Esophagus squamous epithelium (tissue), 4 donors: Measurements from ENCODE around the gene GALNT14.

Experiments
- POLR2A ChIP-seq, 4 donors: fragments of 450-650 bp; IDR thresholded peaks; one replicate each; pipeline ENCODE4 v1.6.1; 2017; ENCODE audit warnings: antibody characterized with exemption in 4 of 4, mild to moderate bottlenecking in 4 of 4, moderate library complexity in 3 of 4
- TF ChIP-seq, protein P1 (sequence below), 6 experiments: fragments of 450-650 bp in 4 of 6; fragments of 200-600 bp in 2 of 6; sonication (generic) in 2 of 6; IDR thresholded peaks; one replicate each; pipeline ENCODE4 v1.5.1; 2016 to 2019; ENCODE audit warnings: antibody characterized with exemption in 6 of 6, mild to moderate bottlenecking in 4 of 6, moderate library complexity in 4 of 6

DNA sequence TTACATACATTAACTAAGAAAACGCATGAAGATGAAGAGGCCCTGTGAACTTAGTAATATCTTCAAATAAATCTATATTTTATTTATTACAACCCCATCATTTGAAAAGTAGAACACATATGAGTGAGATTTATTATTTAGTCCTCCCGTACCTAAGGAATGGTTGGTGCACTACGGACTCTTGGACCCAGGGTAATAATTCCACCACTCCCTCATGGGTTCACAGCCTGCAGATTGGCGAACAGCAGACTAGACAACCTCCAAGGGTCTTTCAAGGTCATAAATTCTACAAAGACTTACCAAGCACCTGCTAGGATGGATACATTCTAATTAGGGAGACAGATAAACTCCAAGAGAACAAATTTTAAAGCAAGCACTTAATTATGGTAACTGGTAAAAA is 51.6 kb downstream of the GALNT14 start:
- TF ChIP-seq, protein P1, sequence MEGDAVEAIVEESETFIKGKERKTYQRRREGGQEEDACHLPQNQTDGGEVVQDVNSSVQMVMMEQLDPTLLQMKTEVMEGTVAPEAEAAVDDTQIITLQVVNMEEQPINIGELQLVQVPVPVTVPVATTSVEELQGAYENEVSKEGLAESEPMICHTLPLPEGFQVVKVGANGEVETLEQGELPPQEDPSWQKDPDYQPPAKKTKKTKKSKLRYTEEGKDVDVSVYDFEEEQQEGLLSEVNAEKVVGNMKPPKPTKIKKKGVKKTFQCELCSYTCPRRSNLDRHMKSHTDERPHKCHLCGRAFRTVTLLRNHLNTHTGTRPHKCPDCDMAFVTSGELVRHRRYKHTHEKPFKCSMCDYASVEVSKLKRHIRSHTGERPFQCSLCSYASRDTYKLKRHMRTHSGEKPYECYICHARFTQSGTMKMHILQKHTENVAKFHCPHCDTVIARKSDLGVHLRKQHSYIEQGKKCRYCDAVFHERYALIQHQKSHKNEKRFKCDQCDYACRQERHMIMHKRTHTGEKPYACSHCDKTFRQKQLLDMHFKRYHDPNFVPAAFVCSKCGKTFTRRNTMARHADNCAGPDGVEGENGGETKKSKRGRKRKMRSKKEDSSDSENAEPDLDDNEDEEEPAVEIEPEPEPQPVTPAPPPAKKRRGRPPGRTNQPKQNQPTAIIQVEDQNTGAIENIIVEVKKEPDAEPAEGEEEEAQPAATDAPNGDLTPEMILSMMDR (IDR thresholded peaks at IDR 0.05): no peak
- TF ChIP-seq POLR2A (IDR thresholded peaks at IDR 0.05): no peak
